ENCODE measurements around the gene MSI2.

DNA sequence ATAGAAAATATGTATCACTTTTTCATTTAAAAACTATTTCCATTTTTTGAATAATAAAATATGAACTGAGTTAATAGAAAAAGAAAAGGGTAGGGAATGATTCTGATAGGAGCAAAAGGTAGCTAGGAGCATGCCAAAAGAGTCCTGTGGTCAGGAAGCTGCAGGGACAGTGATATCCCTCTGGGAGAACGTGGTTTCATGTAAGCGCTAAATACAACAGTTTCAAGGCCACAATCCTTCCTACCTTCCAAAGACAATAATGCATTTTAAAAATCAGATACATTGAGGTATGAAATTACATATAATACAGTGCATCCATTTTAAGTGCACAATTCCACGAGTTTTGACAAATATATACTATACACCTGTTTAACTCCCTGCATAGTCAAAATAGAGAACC is 432.9 kb downstream of the MSI2 start:
- TF ChIP-seq CTCF (IDR thresholded peaks at IDR 0.05; ENCODE audit: insufficient read depth, low read depth, low read length): no peak
- TF ChIP-seq EZH2 (IDR thresholded peaks at IDR 0.05; ENCODE audit: insufficient read depth, low read length): no peak
